K562 (cell line): Measurements from ENCODE around the gene ATF5. TPM values are rescaled to one million over a fixed set of nuclear protein-coding genes. Genes with fewer than 3 reads are reported as not detected.

Source experiments
- ATF1 ChIP-seq, 2 experiments: fragments of 450-650 bp in 1 of 2; IDR thresholded peaks; 2 replicates each; pipeline ENCODE4 v1.6.1; 2016; ENCODE audit warnings: missing compliant biosample characterization in 1 of 2, missing genetic modification characterization in 1 of 2
- HDAC6 ChIP-seq: IDR thresholded peaks from 2 replicates; pipeline ENCODE4 v1.6.1; 2012; ENCODE audit warnings: low read depth, mild to moderate bottlenecking, control low read depth, inconsistent platforms, low read length, moderate library complexity
- HNRNPUL1 ChIP-seq: fragments of 200-400 bp; formaldehyde crosslinking; IDR thresholded peaks from 2 replicates; pipeline ENCODE4 v1.6.1; 2017; ENCODE audit warnings: low read length
- OTX1 ChIP-seq: fragments of 450-650 bp; formaldehyde crosslinking; IDR thresholded peaks from 2 replicates; pipeline ENCODE4 v1.4.0; 2022; ENCODE audit warnings: mild to moderate bottlenecking
- PHF21A ChIP-seq: fragments of 450-650 bp; IDR thresholded peaks from 2 replicates; pipeline ENCODE4 v1.6.1; 2017; ENCODE audit warnings: low read depth, borderline replicate concordance
- POLR2G ChIP-seq: fragments of 200-400 bp; formaldehyde crosslinking; IDR thresholded peaks from 2 replicates; pipeline ENCODE4 v1.6.1; 2017; ENCODE audit warnings: low read depth, mild to moderate bottlenecking, antibody characterized with exemption, low read length, moderate library complexity
- RAD21 ChIP-seq, 2 experiments: fragments of 250-450 bp in 1 of 2; fragments of 450-650 bp in 1 of 2; sonication (Bioruptor Pico) in 1 of 2; formaldehyde crosslinking in 1 of 2; IDR thresholded peaks in 1 of 2; conservative IDR thresholded peaks in 1 of 2; 2 replicates each; pipeline versions ENCODE4 v1.4.0 to v1.8.0; 2020 to 2022; ENCODE audit warnings: mild to moderate bottlenecking in 2 of 2, moderate library complexity in 1 of 2
- SREBF1 ChIP-seq: fragments of 150-350 bp; IDR thresholded peaks from 2 replicates; pipeline ENCODE4 v1.6.1; 2014; ENCODE audit warnings: antibody characterized with exemption, low read depth, low read length, borderline replicate concordance
- SREBF2 ChIP-seq: sonication (generic); formaldehyde crosslinking; IDR thresholded peaks from 2 replicates; pipeline ENCODE4 v1.4.0; 2020; ENCODE audit warnings: mild to moderate bottlenecking, missing genetic modification reagents
- ZNF253 ChIP-seq: fragments of 250-450 bp; sonication (Bioruptor Pico); conservative IDR thresholded peaks from 2 replicates; pipeline ENCODE4 v1.6.1; 2021; ENCODE audit warnings: mild to moderate bottlenecking
- ZNF431 ChIP-seq: sonication (generic); formaldehyde crosslinking; IDR thresholded peaks from 2 replicates; pipeline ENCODE4 v1.8.0; 2022; ENCODE audit warnings: mild to moderate bottlenecking, missing genetic modification reagents
- ZNF507 ChIP-seq: conservative IDR thresholded peaks from 2 replicates; pipeline ENCODE4 v1.6.1; 2017; ENCODE audit warnings: missing genetic modification characterization, missing compliant biosample characterization
- polyA plus RNA-seq, 8 experiments: library from polyadenylated mRNA; depleted of rRNA in 4 of 8; stranded (reverse) in 5 of 8; unstranded in 3 of 8; fragments of >200 nt; fragmentation: Nextera tagmentation in 2 of 8; fragmentation: Illumina TruSeq in 1 of 8; extraction: Ambion mirVana in 2 of 8; extraction: Trizol in 1 of 8; gene quantifications; 2 replicates each; pipeline versions ENCODE4 v1.2.1 to v1.2.3, GENCODE V29; 2011 to 2014; ENCODE audit warnings: inconsistent platforms in 1 of 8, missing spikeins in 1 of 8
- total RNA-seq, 7 experiments: library from RNA; depleted of rRNA in 6 of 7; stranded (reverse); fragments of >200 nt in 6 of 7; fragmentation: Illumina TruSeq in 2 of 7; extraction: Trizol in 2 of 7; gene quantifications; 2 replicates each; pipeline versions ENCODE4 v1.2.1 to v1.2.3, GENCODE V29; 2011 to 2021; ENCODE audit warnings: low replicate concordance in 1 of 7
- TF ChIP-seq, protein P1 (sequence below): sonication (generic); formaldehyde crosslinking; IDR thresholded peaks from 2 replicates; pipeline ENCODE4 v1.8.0; 2022; ENCODE audit warnings: mild to moderate bottlenecking, low read depth, missing genetic modification reagents
- TF ChIP-seq, protein P2 (sequence below): fragments of 450-650 bp; IDR thresholded peaks from 2 replicates; pipeline ENCODE4 v1.6.1; 2016; ENCODE audit warnings: low read depth, mild to moderate bottlenecking, moderate library complexity
- TF ChIP-seq, protein P3 (sequence below): fragments of 250-450 bp; sonication (Bioruptor Pico); IDR thresholded peaks from 2 replicates; pipeline ENCODE4 v1.5.0; 2021
- TF ChIP-seq, protein P4 (sequence below): fragments of 450-650 bp; formaldehyde crosslinking; IDR thresholded peaks from 2 replicates; pipeline ENCODE4 v1.4.0; 2022; ENCODE audit warnings: missing genetic modification characterization

ATF5 gene
- total and polyA plus RNA-seq, 9 of the 15 experiments (the other 6 are each of a cell fraction or from before 2014, with no cell fraction given): 3.0 to 57.6 (median 11.1) TPM

DNA sequence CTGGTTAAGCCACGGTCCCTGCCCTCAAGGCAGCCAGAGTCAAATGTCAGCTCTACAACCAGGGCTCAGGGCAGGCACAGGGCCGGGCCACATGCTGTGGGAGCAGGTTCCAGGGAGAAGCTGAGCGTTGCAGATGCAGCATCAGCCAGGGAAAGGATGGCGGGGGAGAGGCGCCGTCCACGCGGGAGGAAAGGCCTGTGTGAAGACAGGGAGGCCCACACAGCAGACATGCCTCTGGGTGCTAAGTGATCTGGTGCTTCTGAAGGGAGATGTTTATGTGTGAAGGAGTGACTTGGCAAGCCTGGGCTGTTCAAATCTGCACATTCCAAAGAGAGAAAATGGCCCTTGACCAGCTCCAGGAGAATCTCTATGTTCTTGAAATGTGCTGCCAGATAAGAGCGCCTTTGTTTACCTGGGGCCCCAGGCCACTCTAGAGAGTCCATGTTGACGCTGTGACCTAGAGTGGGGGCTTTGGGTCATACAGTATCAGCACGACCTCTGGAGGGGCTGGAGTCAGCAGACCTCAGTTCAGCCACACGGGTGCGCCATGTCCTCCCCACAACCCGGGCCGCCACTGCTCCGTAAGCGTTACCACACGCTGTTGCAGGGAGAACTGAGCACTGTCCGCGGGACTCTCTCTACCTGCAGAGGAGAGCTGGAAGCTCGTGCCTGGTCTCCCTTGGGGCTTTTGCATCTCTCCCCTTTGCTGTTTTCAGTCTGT is 15.9 kb upstream of the ATF5 start (continued):
- TF ChIP-seq HDAC6 (no peak), SREBF1 (no peak), ZNF431 (CRISPR knock-in tag) (no peak), ZNF507 (no peak), ZNF253 (CRISPR knock-in tag) (no peak), OTX1 (no peak), PHF21A (no peak), RAD21 (CRISPR knock-in tag; conservative IDR thresholded peaks at IDR 0.05 in 1 of 2, IDR thresholded peaks at IDR 0.05 in 1 of 2) (peak; percentile 19 to 41; a peak in 3 of 4 replicates), SREBF2 (CRISPR knock-in tag) (no peak), POLR2G (peak; percentile 39), HNRNPUL1 (no peak), ATF1 (CRISPR knock-in tag; IDR thresholded peaks at IDR 0.05) (no peak), ATF1 (tag; IDR thresholded peaks at IDR 0.05) (no peak)
- TF ChIP-seq, protein P1, sequence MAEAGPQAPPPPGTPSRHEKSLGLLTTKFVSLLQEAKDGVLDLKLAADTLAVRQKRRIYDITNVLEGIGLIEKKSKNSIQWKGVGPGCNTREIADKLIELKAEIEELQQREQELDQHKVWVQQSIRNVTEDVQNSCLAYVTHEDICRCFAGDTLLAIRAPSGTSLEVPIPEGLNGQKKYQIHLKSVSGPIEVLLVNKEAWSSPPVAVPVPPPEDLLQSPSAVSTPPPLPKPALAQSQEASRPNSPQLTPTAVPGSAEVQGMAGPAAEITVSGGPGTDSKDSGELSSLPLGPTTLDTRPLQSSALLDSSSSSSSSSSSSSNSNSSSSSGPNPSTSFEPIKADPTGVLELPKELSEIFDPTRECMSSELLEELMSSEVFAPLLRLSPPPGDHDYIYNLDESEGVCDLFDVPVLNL (CRISPR knock-in tag): no peak
- TF ChIP-seq, protein P2, sequence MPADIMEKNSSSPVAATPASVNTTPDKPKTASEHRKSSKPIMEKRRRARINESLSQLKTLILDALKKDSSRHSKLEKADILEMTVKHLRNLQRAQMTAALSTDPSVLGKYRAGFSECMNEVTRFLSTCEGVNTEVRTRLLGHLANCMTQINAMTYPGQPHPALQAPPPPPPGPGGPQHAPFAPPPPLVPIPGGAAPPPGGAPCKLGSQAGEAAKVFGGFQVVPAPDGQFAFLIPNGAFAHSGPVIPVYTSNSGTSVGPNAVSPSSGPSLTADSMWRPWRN: no peak
- TF ChIP-seq, protein P3, sequence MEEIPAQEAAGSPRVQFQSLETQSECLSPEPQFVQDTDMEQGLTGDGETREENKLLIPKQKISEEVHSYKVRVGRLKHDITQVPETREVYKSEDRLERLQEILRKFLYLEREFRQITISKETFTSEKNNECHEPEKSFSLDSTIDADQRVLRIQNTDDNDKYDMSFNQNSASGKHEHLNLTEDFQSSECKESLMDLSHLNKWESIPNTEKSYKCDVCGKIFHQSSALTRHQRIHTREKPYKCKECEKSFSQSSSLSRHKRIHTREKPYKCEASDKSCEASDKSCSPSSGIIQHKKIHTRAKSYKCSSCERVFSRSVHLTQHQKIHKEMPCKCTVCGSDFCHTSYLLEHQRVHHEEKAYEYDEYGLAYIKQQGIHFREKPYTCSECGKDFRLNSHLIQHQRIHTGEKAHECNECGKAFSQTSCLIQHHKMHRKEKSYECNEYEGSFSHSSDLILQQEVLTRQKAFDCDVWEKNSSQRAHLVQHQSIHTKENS (CRISPR knock-in tag): no peak
- TF ChIP-seq, protein P4, sequence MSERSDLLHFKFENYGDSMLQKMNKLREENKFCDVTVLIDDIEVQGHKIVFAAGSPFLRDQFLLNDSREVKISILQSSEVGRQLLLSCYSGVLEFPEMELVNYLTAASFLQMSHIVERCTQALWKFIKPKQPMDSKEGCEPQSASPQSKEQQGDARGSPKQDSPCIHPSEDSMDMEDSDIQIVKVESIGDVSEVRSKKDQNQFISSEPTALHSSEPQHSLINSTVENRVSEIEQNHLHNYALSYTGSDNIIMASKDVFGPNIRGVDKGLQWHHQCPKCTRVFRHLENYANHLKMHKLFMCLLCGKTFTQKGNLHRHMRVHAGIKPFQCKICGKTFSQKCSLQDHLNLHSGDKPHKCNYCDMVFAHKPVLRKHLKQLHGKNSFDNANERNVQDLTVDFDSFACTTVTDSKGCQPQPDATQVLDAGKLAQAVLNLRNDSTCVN (CRISPR knock-in tag): no peak
